GM19239 (cell line): ENCODE measurements around the gene CIAO3.

Source experiments
- DNase-seq: peaks from one replicate; pipeline ENCODE4 v3.0.0; 2011; ENCODE audit warnings: low spot score; ENCODE audit not compliant: insufficient read length
- FAIRE-seq: peaks from 2 replicates; lab custom pipeline; 2011; peaks lifted over from hg19 to GRCh38; lab: Jason Lieb, UNC

CIAO3 gene

DNA sequence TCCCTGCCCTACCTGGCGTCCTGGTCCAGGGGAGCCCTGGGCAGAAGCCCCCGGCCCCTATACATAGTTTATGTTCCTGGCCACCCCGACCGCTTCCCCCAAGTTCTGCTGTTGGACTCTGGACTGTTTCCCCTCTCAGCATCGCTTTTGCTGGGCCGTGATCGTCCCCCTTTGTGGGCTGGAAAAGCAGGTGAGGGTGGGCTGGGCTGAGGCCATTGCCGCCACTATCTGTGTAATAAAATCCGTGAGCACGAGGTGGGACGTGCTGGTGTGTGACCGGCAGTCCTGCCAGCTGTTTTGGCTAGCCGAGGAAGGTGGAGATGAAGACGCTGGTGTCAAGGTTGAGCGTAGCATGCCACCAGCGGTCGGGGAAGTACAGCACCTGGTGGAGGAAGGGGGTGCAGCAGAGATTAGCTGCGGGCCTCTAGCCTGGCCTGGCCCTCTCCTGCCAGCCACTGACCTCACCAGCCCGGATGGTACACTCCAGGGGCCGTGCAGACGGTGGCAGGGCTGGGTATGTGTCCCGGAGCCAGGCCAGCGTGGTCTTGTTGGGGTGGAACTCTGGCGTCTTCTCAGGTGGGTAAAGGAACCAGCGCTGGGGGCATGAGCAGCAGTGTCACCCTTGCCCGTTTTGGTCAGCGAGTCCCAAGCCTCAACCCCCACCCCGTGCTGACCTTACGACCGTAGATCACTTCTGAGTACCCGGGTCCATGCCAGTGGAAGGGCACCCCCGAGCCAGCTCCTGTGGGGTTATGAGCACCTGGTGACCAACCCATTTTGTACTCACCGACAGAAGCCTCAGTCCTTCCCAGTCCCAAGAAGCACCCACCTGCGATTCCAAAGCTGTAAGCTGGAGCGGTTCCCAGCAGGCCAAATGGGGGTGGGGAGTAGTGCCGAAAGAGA lies 58.1 kb downstream of the CIAO3 start:
- DNase-seq, result no peak
- FAIRE-seq, result no peak

DNA sequence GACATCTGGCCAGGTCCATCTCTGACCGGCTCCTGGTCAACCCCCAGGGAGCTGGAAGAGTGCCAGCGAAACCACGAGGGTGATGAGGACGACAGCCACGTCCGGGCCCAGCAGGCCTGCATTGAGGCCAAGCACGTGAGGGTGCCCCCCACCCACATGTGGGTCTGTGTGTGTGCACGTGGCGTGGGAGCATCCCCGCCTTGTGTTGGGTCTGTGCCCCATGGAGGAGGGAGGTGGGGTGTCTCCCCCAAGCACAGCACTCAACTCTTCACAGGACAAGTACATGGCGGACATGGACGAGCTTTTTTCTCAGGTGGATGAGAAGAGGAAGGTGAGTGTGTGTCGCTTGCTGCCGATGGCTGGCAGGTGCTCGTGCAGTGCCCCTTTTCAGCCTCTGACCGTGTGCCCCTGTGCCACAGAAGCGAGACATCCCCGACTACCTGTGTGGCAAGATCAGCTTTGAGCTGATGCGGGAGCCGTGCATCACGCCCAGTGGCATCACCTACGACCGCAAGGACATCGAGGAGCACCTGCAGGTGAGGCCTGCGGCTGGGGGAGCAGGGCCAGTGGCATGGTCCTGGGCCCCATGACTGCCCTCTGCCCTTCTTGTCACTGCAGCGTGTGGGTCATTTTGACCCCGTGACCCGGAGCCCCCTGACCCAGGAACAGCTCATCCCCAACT lies 58.9 kb downstream of the CIAO3 start:
- DNase-seq (no peak), FAIRE-seq (no peak)

GRCh38 chr16:680967-681745 lies 59.6 kb downstream of the CIAO3 start:
- FAIRE-seq, result no peak
- DNase-seq, result no peak

GRCh38 chr16:680625-680945 lies 60.2 kb downstream of the CIAO3 start:
- no peak for DNase-seq
- no peak for FAIRE-seq

GRCh38 chr16:679814-680624 lies 60.8 kb downstream of the CIAO3 start, which contains the start of gene STUB1:
STUB1 (plus strand) TSS chr16:680410; CDS start chr16:680526, 116 bp downstream.
- DNase-seq, result peak; percentile 85
- FAIRE-seq, result peak; percentile 91
